NCI-H2196 (cell line): ENCODE data around the gene TRAPPC11.

Source experiments
- DNase-seq: peaks from one replicate; lab custom pipeline; 2025; ENCODE audit not compliant: unreplicated experiment; lab: John Stamatoyannopoulos, UW

Gene TRAPPC11

DNA sequence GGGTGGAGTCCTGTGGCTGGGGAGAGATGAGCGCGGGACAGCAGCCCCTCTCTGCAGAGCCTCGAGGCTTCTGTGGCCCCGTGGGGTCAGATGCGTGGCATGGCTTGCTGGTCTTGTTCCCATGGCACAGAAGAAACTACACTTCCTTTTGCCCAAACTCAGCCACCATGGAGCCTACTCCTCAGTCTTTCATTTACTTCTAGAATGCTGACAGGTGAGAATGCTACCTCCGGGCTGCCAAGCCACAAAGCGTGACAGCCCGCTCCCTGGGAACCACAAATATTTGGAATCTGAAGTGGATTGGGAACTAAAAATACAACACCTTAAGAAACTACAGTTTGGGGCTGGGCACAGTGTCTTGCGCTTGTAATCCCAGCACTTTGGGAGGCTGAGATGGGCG is 98.0 kb downstream of the TRAPPC11 start:
- no peak for DNase-seq

GRCh38 chr4:183758061-183758757 is 99.1 kb downstream of the TRAPPC11 start:
- DNase-seq = no peak

DNA sequence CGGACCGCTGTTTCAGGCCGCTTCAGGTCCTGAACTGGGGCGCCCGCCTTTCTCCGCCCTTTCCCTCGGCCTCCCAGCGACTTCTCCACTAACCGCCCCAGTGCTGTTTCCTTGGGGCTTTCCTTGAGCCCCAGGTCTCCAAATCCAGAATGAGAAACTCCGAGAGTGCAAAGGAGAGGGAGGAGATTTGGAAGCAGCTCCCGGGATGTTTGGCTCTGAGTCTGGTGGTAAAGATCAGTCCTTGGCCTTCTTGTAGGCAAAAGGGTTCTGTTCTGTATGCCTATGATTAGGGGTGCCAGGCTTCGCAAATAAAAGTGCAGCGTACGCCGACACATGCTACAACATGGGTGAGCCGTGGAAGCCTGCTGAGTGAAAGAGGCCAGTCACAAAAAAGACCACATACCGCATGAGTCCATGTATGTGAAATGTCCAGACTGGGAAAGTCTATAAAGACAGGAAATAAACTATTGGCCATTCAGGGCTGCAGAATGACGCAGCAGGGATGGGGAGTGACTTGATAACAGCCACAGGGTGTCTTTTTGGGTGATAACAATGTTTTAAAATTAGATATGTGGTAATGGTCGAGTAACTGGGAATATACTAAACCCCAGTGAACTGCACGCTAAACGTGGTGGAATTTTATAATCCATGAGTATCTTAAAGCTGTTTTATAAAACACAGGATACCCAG is 99.8 kb downstream of the TRAPPC11 start:
- DNase-seq = no peak

- DNase-seq = no peak
Observed at GRCh38 chr4:183760326-183760725, 101.2 kb downstream of the TRAPPC11 start.
